IMR-90 (cell line): Measurements from ENCODE around the gene SRBD1.

Source experiments
- BHLHE40 ChIP-seq: fragments of 150-350 bp; IDR thresholded peaks from 2 replicates; pipeline ENCODE4 v1.6.1; 2016; ENCODE audit warnings: mild to moderate bottlenecking, low read depth, low read length
- CHD1 ChIP-seq: IDR thresholded peaks from 2 replicates; pipeline ENCODE4 v1.6.1; 2012; ENCODE audit warnings: low read depth, low read length, improper control_type of control experiment
- FOS ChIP-seq: fragments of 150-350 bp; IDR thresholded peaks from 2 replicates; pipeline ENCODE4 v1.6.1; 2016; ENCODE audit warnings: low read depth, low read length
- MAFK ChIP-seq: IDR thresholded peaks from 2 replicates; pipeline ENCODE4 v1.6.1; 2012; ENCODE audit warnings: low read depth, low read length, improper control_type of control experiment
- MXI1 ChIP-seq: IDR thresholded peaks from 2 replicates; pipeline ENCODE4 v1.6.1; 2012; ENCODE audit warnings: low read depth, mild to moderate bottlenecking, low read length, moderate library complexity, borderline replicate concordance
- POLR2A ChIP-seq: IDR thresholded peaks from 2 replicates; pipeline ENCODE4 v1.6.1; 2012; ENCODE audit warnings: mild to moderate bottlenecking, low read depth, low read length
- TF ChIP-seq, protein P1 (sequence below): conservative IDR thresholded peaks from 2 replicates; pipeline ENCODE4 v1.5.1; 2012; ENCODE audit warnings: mild to moderate bottlenecking, low read depth, low read length, improper control_type of control experiment
- TF ChIP-seq, protein P2 (sequence below): fragments of 150-350 bp; IDR thresholded peaks from 2 replicates; pipeline ENCODE4 v1.6.1; 2017; ENCODE audit warnings: mild to moderate bottlenecking, antibody characterized with exemption, low read length, low read depth
- TF ChIP-seq, protein P3 (sequence below): fragments of 150-350 bp; IDR thresholded peaks from 2 replicates; pipeline ENCODE4 v1.6.1; 2016; ENCODE audit warnings: low read depth, mild to moderate bottlenecking, low read length, moderate library complexity, borderline replicate concordance

DNA sequence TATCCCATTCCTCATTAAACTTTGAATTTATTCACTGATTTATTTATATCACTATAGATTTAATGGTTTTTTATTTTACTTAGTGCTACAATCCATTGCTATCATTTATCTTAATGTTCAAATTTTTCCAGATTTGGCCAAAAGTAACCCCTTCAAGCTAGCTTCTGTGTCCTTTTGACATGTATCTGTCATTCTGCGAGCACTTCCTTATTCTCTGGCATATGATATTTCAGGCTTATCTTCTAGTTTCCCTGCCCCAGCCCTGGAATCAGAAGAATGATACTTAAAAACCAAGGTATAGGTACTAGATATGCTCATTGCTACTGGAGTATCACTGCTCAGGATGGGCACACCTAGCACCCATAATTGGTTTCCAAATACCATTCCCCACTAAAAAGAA lies 28.5 kb downstream of the SRBD1 start:
- TF ChIP-seq CHD1, result no peak
- TF ChIP-seq, protein P1, sequence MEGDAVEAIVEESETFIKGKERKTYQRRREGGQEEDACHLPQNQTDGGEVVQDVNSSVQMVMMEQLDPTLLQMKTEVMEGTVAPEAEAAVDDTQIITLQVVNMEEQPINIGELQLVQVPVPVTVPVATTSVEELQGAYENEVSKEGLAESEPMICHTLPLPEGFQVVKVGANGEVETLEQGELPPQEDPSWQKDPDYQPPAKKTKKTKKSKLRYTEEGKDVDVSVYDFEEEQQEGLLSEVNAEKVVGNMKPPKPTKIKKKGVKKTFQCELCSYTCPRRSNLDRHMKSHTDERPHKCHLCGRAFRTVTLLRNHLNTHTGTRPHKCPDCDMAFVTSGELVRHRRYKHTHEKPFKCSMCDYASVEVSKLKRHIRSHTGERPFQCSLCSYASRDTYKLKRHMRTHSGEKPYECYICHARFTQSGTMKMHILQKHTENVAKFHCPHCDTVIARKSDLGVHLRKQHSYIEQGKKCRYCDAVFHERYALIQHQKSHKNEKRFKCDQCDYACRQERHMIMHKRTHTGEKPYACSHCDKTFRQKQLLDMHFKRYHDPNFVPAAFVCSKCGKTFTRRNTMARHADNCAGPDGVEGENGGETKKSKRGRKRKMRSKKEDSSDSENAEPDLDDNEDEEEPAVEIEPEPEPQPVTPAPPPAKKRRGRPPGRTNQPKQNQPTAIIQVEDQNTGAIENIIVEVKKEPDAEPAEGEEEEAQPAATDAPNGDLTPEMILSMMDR, result no peak
- TF ChIP-seq, protein P2, sequence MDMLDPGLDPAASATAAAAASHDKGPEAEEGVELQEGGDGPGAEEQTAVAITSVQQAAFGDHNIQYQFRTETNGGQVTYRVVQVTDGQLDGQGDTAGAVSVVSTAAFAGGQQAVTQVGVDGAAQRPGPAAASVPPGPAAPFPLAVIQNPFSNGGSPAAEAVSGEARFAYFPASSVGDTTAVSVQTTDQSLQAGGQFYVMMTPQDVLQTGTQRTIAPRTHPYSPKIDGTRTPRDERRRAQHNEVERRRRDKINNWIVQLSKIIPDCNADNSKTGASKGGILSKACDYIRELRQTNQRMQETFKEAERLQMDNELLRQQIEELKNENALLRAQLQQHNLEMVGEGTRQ, result no peak
- no peak for TF ChIP-seq FOS
- no peak for TF ChIP-seq BHLHE40
- no peak for TF ChIP-seq POLR2A
- no peak for TF ChIP-seq MXI1
- TF ChIP-seq, protein P3, sequence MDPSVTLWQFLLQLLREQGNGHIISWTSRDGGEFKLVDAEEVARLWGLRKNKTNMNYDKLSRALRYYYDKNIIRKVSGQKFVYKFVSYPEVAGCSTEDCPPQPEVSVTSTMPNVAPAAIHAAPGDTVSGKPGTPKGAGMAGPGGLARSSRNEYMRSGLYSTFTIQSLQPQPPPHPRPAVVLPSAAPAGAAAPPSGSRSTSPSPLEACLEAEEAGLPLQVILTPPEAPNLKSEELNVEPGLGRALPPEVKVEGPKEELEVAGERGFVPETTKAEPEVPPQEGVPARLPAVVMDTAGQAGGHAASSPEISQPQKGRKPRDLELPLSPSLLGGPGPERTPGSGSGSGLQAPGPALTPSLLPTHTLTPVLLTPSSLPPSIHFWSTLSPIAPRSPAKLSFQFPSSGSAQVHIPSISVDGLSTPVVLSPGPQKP, result no peak
- no peak for TF ChIP-seq MAFK
